Lower lobe of right lung (tissue), 2 donors: ENCODE results near the gene PRKCZ. TPM values are rescaled to one million over a fixed set of nuclear protein-coding genes. Genes with fewer than 3 reads are reported as not detected.

Experiments
- ATAC-seq, 2 donors: fragments of 200-7000 bp; cut with Tn5 transposase; one replicate each; pipeline ENCODE4 v1.9.1; 2020 to 2022; ENCODE audit warnings: mild to moderate bottlenecking in 2 of 2, moderate library complexity in 2 of 2
- DNase-seq: peaks from one replicate; pipeline ENCODE4 v3.0.0-alpha.2; 2020
- H3K27ac ChIP-seq: fragments of 200-600 bp; one replicate; pipeline ENCODE4 v1.8.0; 2022
- H3K27me3 ChIP-seq: fragments of 200-600 bp; one replicate; pipeline ENCODE4 v1.8.0; 2022; ENCODE audit warnings: low read depth
- H3K36me3 ChIP-seq: fragments of 200-600 bp; one replicate; pipeline ENCODE4 v1.8.0; 2022; ENCODE audit warnings: mild to moderate bottlenecking
- H3K4me1 ChIP-seq: fragments of 200-600 bp; one replicate; pipeline ENCODE4 v1.8.0; 2022
- H3K4me3 ChIP-seq: fragments of 200-600 bp; one replicate; pipeline ENCODE4 v1.8.0; 2022; ENCODE audit warnings: mild to moderate bottlenecking
- H3K9me3 ChIP-seq: fragments of 200-600 bp; one replicate; pipeline ENCODE4 v1.8.0; 2022
- CTCF ChIP-seq: fragments of 200-600 bp; IDR thresholded peaks from one replicate; pipeline ENCODE4 v1.8.0; 2022; ENCODE audit warnings: antibody characterized with exemption, mild to moderate bottlenecking
- intact Hi-C: fragments of 100-400 bp; cut with DNase I; formaldehyde crosslinking; loops from one replicate; pipeline ENCODE4 v1.11.0; 2022
- total RNA-seq: library from RNA; stranded (reverse); fragmentation: NEBNext Ultra II Directional; extraction: Animal tissue kit (Norgen Biotek cat#: 25700); gene quantifications from one replicate; pipeline ENCODE4 v1.2.1, GENCODE V29; 2021
- donor health status: DM: no; HTN: yes; CAD: no; lungs with severe emphysema.

PRKCZ gene
- total RNA-seq, 1 donor from 2014 or later, result 97.6 TPM

GRCh38 chr1:2106659-2107405, 56.6 kb downstream of the PRKCZ start:
- no peak for ATAC-seq
- peak; percentile 49 for DNase-seq

GRCh38 chr1:2107586-2108212, 57.5 kb downstream of the PRKCZ start:
- Histone ChIP-seq H3K27me3 (no peaks in the 10 kb centered on the region), H3K4me1 (peaks cover 12% of the 10 kb centered on the region), H3K36me3 (peaks cover 6% of the 10 kb centered on the region), H3K27ac (no peak overlapping the region), H3K4me3 (no peak overlapping the region), H3K9me3 (no peaks in the 10 kb centered on the region)
- DNase-seq (peak; percentile 32), ATAC-seq (no peak)
- intact Hi-C loops, result no loop called here
- no peak for TF ChIP-seq CTCF

More at GRCh38 chr1:2106659-2107405, 56.6 kb downstream of the PRKCZ start:
- Histone ChIP-seq H3K27ac (no peak overlapping the region), H3K36me3 (peaks cover 6% of the 10 kb centered on the region), H3K4me1 (peaks cover 8% of the 10 kb centered on the region), H3K4me3 (no peak overlapping the region), H3K27me3 (no peaks in the 10 kb centered on the region), H3K9me3 (no peaks in the 10 kb centered on the region)
- no peak for TF ChIP-seq CTCF
- intact Hi-C loops, result no loop called here

- peaks cover 12% of the 10 kb centered on the region for H3K4me1 ChIP-seq
- no peaks in the 10 kb centered on the region for H3K27me3 ChIP-seq
- H3K9me3 ChIP-seq, result no peaks in the 10 kb centered on the region
- ATAC-seq (no peak), DNase-seq (peak; percentile 67)
- intact Hi-C loops, result no loop called here
- no peak overlapping the region for H3K27ac ChIP-seq
- H3K4me3 ChIP-seq, result no peak overlapping the region
- TF ChIP-seq CTCF, result no peak
- H3K36me3 ChIP-seq, result peaks cover 6% of the 10 kb centered on the region
These were observed 58.1 kb downstream of the PRKCZ start for GRCh38 chr1:2108213-2108876.

GRCh38 chr1:2108877-2109580, 58.8 kb downstream of the PRKCZ start:
- DNase-seq (no peak), ATAC-seq (no peak)
- no peak overlapping the region for H3K4me3 ChIP-seq
- no peaks in the 10 kb centered on the region for H3K27me3 ChIP-seq
- H3K9me3 ChIP-seq, result no peaks in the 10 kb centered on the region
- H3K4me1 ChIP-seq, result peaks cover 11% of the 10 kb centered on the region
- intact Hi-C loops, result no loop called here
- no peak overlapping the region for H3K27ac ChIP-seq
- TF ChIP-seq CTCF, result no peak
- H3K36me3 ChIP-seq, result peaks cover 6% of the 10 kb centered on the region

- Histone ChIP-seq H3K27ac (no peak overlapping the region), H3K9me3 (no peaks in the 10 kb centered on the region), H3K4me3 (no peak overlapping the region), H3K4me1 (peaks cover 6% of the 10 kb centered on the region), H3K36me3 (peaks cover 6% of the 10 kb centered on the region), H3K27me3 (no peaks in the 10 kb centered on the region)
- ATAC-seq (no peak), DNase-seq (peak; percentile 42)
- intact Hi-C loops, result no loop called here
- no peak for TF ChIP-seq CTCF
These were observed 59.4 kb downstream of the PRKCZ start for GRCh38 chr1:2109581-2110021.
